Tibial artery (tissue), 4 donors: Measurements from ENCODE around the gene SYAP1.
"Not testable (repeated sequence)": the region's sequence is repeated elsewhere in the genome, so short reads cannot be mapped to it uniquely, and the experiment has no call there.

Source experiments
- DNase-seq, 2 donors: peaks; one replicate each; pipeline ENCODE4 v3.0.0-alpha.2; 2019
- H3K27ac ChIP-seq, 2 donors: fragments of 200-600 bp; sonication (generic) in 1 of 2; 1 replicate in 1 of 2; 2 replicates in 1 of 2; pipeline ENCODE4 v1.5.1; 2018 to 2019; ENCODE audit warnings: mild to moderate bottlenecking in 1 of 2
- H3K27me3 ChIP-seq, 2 donors: fragments of 200-600 bp; sonication (generic) in 1 of 2; one replicate each; pipeline versions ENCODE4 v1.5.1 to v1.6.0; 2016 to 2019
- H3K36me3 ChIP-seq, 3 donors: fragments of 200-600 bp; sonication (generic) in 2 of 3; one replicate each; pipeline ENCODE4 v1.5.1; 2016 to 2019; ENCODE audit warnings: mild to moderate bottlenecking in 2 of 3
- H3K4me1 ChIP-seq, 4 donors: fragments of 200-600 bp; sonication (generic) in 2 of 4; 1 replicate in 3 of 4; 2 replicates in 1 of 4; pipeline ENCODE4 v1.5.1; 2016 to 2019
- H3K4me3 ChIP-seq, 2 donors: fragments of 200-600 bp; sonication (generic) in 1 of 2; 1 replicate in 1 of 2; 2 replicates in 1 of 2; pipeline ENCODE4 v1.5.1; 2018 to 2019; ENCODE audit warnings: mild to moderate bottlenecking in 2 of 2
- H3K9me3 ChIP-seq, 3 donors: fragments of 200-600 bp; sonication (generic) in 1 of 3; one replicate each; pipeline ENCODE4 v1.5.1; 2016 to 2019
- CTCF ChIP-seq, 2 experiments: fragments of 200-600 bp in 1 of 2; fragments of 450-650 bp in 1 of 2; IDR thresholded peaks; one replicate each; pipeline ENCODE4 v1.5.1; 2017 to 2019; ENCODE audit warnings: antibody characterized with exemption in 2 of 2, mild to moderate bottlenecking in 1 of 2, moderate library complexity in 1 of 2
- intact Hi-C: fragments of 100-400 bp; cut with DNase I; formaldehyde crosslinking; loops from one replicate; pipeline ENCODE4 v1.15.0; 2023; ENCODE audit warnings: low total_unique reads

The SYAP1 gene

DNA sequence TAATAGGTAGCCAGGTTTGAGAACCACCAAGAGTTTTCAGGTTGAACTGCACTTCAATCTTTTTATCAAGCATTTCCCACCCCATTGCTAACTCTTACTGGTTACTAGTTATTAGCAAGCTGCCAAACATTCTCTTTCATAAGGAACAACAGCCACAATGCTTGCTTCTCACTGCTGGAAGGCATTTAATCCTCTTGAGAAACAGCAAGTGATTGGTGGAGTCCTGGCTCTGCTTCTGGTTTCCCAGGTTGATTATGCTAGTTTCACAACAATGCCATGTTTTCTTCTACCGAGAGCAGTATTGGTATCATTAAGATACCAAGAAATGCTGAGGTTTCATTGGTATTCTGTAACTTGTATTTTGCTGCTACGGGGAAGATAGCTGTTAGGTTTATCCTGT, 34.6 kb downstream of the SYAP1 start:
- no peaks in the 10 kb centered on the region for H3K9me3 ChIP-seq
- H3K4me1 ChIP-seq, result no peaks in the 10 kb centered on the region
- no peak overlapping the region for H3K27ac ChIP-seq
- no peak for DNase-seq
- intact Hi-C loops, result no loop called here
- no peaks in the 10 kb centered on the region for H3K27me3 ChIP-seq
- TF ChIP-seq CTCF (IDR thresholded peaks at IDR 0.05), result no peak
- peaks cover 11 to 76% (median 75%) of the 10 kb centered on the region in 3 donors for H3K36me3 ChIP-seq
- H3K4me3 ChIP-seq, result no peak overlapping the region

GRCh38 chrX:16756724-16757123, 37.3 kb downstream of the SYAP1 start:
- Histone ChIP-seq H3K36me3 (peaks cover 11 to 80% (median 74%) of the 10 kb centered on the region in 3 donors), H3K4me1 (no peaks in the 10 kb centered on the region), H3K27me3 (no peaks in the 10 kb centered on the region), H3K27ac (no peak overlapping the region), H3K4me3 (no peak overlapping the region), H3K9me3 (no peaks in the 10 kb centered on the region)
- no peak for TF ChIP-seq CTCF (IDR thresholded peaks at IDR 0.05)
- no peak for DNase-seq
- intact Hi-C loops, result no loop called here

GRCh38 chrX:16761500-16761899, 42.1 kb downstream of the SYAP1 start:
- H3K27me3 ChIP-seq, H3K9me3 ChIP-seq, intact Hi-C loops, H3K27ac ChIP-seq, H3K4me3 ChIP-seq, DNase-seq, H3K4me1 ChIP-seq: not testable (repeated sequence)
- peaks cover 6 to 49% (median 42%) of the 10 kb centered on the region in 3 donors for H3K36me3 ChIP-seq

DNA sequence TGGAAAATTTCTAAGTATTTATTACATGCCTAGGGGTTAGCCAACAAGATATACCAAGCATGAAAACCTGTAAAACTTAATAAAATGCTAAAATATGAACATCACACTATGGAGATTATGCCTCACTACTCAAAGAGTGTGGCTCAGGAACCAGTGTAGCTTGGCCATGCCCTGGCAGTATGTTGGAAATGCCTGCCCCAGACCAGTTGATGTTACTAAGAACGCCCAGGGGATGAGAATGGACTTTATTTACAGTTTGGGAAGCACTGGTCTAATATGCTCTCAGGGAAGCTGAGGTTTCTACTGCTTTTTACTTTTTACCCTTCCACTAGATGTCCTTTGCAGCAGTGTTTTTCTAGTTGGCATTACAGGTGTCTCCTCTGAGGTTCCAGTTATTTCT, 43.2 kb downstream of the SYAP1 start:
- intact Hi-C loops, result no loop called here
- Histone ChIP-seq H3K27me3 (no peaks in the 10 kb centered on the region), H3K36me3 (peaks cover 0 to 38% (median 31%) of the 10 kb centered on the region in 3 donors), H3K9me3 (no peaks in the 10 kb centered on the region), H3K4me1 (no peaks in the 10 kb centered on the region), H3K27ac (no peak overlapping the region), H3K4me3 (no peak overlapping the region)
- DNase-seq, result no peak
- no peak for TF ChIP-seq CTCF (IDR thresholded peaks at IDR 0.05)

DNA sequence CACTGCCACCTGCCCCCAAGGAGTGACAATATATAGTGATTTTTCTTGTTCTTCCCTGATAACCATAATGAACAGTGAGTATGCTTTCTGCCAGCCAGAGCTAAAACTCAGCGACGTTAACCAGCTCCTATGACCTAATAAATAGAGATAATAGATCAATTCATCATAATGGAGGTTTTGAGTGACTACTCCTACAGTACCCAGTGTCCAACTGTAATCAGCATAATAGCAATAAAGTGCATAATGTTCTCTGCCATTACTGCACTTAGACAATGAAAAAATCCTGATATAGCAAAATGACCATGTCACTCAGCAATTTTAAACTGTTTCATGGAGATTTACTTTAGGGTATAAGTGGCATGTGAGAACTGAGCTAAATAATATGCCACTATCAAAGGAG, 46.2 kb downstream of the SYAP1 start:
- no peak for TF ChIP-seq CTCF (IDR thresholded peaks at IDR 0.05)
- intact Hi-C loops, result no loop called here
- H3K4me3 ChIP-seq, result no peak overlapping the region
- H3K27me3 ChIP-seq, result no peaks in the 10 kb centered on the region
- DNase-seq, result no peak
- peaks cover 0 to 8% (median 4%) of the 10 kb centered on the region in 3 donors for H3K36me3 ChIP-seq
- no peaks in the 10 kb centered on the region for H3K9me3 ChIP-seq
- no peak overlapping the region for H3K27ac ChIP-seq
- H3K4me1 ChIP-seq, result no peaks in the 10 kb centered on the region

- DNase-seq, result no peak
- Histone ChIP-seq H3K27me3 (no peaks in the 10 kb centered on the region), H3K27ac (no peak overlapping the region), H3K4me3 (no peak overlapping the region), H3K36me3 (no peaks in the 10 kb centered on the region), H3K4me1 (no peaks in the 10 kb centered on the region), H3K9me3 (no peaks in the 10 kb centered on the region)
- intact Hi-C loops, result no loop called here
- no peak for TF ChIP-seq CTCF (IDR thresholded peaks at IDR 0.05)
Observed at GRCh38 chrX:16770970-16771482, 51.6 kb downstream of the SYAP1 start.
